HepG2 (cell line): ENCODE measurements around the gene COL5A1. TPM values are rescaled to one million over a fixed set of nuclear protein-coding genes. Genes with fewer than 3 reads are reported as not detected.

Experiments
- CCDC6 ChIP-seq: sonication (generic); formaldehyde crosslinking; IDR thresholded peaks from 2 replicates; pipeline ENCODE4 v1.8.1; 2022; ENCODE audit warnings: mild to moderate bottlenecking, missing genetic modification reagents, moderate library complexity
- CREB1 ChIP-seq, 2 experiments: fragments of 450-650 bp in 1 of 2; IDR thresholded peaks; 2 replicates each; pipeline ENCODE4 v1.6.1; 2016 to 2017; ENCODE audit warnings: control low read depth in 1 of 2, mild to moderate bottlenecking in 1 of 2, missing compliant biosample characterization in 1 of 2, missing genetic modification characterization in 1 of 2
- SRSF1 ChIP-seq: fragments of 200-400 bp; formaldehyde crosslinking; optimal IDR thresholded peaks from 2 replicates; pipeline ENCODE3; 2017; ENCODE audit warnings: mild to moderate bottlenecking, low read depth, low read length, moderate library complexity
- ZNF660 ChIP-seq: sonication (generic); formaldehyde crosslinking; IDR thresholded peaks from 2 replicates; pipeline ENCODE4 v1.5.1; 2020; ENCODE audit warnings: mild to moderate bottlenecking, low read depth, missing genetic modification reagents, borderline replicate concordance
- ZSCAN21 ChIP-seq: sonication (generic); formaldehyde crosslinking; IDR thresholded peaks from 2 replicates; pipeline ENCODE4 v1.8.0; 2022; ENCODE audit warnings: mild to moderate bottlenecking, missing genetic modification reagents, moderate library complexity, borderline replicate concordance
- polyA plus RNA-seq, 8 experiments: library from polyadenylated mRNA; depleted of rRNA in 3 of 8; stranded (reverse) in 7 of 8; unstranded in 1 of 8; fragments of >200 nt; fragmentation: Illumina TruSeq in 4 of 8; extraction: Trizol in 4 of 8; gene quantifications; 2 replicates each; pipeline versions ENCODE4 v1.2.1 to v1.2.3, GENCODE V29; 2011 to 2016; ENCODE audit warnings: low read depth in 4 of 8, missing spikeins in 1 of 8, mixed read lengths in 1 of 8; ENCODE audit not compliant: insufficient read depth in 1 of 8
- total RNA-seq, 5 experiments: library from RNA; depleted of rRNA; stranded (reverse); fragments of >200 nt; fragmentation: Illumina TruSeq; extraction: Trizol; gene quantifications; 2 replicates each; pipeline ENCODE4 v1.2.3, GENCODE V29; 2016; ENCODE audit warnings: low read depth in 1 of 5
- TF ChIP-seq, protein P1 (sequence below): sonication (generic); formaldehyde crosslinking; IDR thresholded peaks from 2 replicates; pipeline ENCODE4 v1.4.0; 2020; ENCODE audit warnings: mild to moderate bottlenecking, missing genetic modification reagents
- TF ChIP-seq, protein P2 (sequence below): sonication (generic); formaldehyde crosslinking; IDR thresholded peaks from 2 replicates; pipeline ENCODE4 v1.9.0; 2021; ENCODE audit warnings: missing genetic modification reagents, borderline replicate concordance
- TF ChIP-seq, protein P3 (sequence below): sonication (generic); formaldehyde crosslinking; IDR thresholded peaks from 2 replicates; pipeline ENCODE4 v1.4.0; 2020; ENCODE audit warnings: missing genetic modification reagents

The COL5A1 gene
- total and polyA plus RNA-seq, 2 of the 13 experiments (the other 11 are each of a cell fraction or from before 2014, with no cell fraction given), result not detected

DNA sequence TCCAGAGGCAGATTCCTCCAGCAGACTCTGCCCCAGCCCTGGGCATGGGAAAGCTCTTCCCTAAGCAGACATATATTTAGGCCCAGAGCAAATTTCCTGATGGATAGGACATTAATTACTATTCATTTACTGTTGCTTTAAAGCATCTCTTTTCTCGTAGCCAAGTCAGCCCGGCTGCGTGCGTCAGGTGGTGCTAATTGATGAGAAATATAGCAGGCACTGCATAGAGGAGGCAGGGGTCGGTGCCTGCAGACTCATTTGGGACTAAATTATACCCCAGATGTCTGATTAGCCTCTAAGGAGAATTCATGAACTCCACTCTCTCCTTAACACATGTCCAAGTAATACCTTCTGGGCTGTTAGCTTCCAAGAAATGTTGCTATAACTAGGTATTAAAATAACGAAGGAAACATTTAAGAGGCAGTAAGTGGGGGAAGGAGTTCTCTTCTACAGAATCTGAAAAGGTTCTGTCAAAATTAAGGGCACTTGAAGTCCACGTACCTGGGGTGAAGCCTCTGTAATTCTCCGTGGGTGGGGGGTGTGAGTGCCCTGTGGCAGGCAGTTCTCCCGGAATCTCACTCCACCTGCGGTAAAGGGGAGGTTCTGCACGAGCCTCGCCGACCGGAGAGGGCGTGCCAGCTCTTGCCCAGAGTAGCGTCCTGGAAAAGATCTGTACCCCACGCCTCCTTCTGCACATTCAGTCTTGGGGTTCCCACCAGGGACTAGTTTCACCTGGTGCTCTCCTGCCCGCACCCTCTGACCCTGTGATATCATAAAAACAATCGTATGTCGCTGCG lies 123.1 kb downstream of the COL5A1 start (continued):
- TF ChIP-seq, protein P1, sequence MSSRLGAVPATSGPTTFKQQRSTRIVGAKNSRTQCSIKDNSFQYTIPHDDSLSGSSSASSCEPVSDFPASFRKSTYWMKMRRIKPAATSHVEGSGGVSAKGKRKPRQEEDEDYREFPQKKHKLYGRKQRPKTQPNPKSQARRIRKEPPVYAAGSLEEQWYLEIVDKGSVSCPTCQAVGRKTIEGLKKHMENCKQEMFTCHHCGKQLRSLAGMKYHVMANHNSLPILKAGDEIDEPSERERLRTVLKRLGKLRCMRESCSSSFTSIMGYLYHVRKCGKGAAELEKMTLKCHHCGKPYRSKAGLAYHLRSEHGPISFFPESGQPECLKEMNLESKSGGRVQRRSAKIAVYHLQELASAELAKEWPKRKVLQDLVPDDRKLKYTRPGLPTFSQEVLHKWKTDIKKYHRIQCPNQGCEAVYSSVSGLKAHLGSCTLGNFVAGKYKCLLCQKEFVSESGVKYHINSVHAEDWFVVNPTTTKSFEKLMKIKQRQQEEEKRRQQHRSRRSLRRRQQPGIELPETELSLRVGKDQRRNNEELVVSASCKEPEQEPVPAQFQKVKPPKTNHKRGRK (CRISPR knock-in tag), result no peak
- no peak for TF ChIP-seq ZSCAN21
- no peak for TF ChIP-seq ZNF660 (CRISPR knock-in tag)
- TF ChIP-seq, protein P2, sequence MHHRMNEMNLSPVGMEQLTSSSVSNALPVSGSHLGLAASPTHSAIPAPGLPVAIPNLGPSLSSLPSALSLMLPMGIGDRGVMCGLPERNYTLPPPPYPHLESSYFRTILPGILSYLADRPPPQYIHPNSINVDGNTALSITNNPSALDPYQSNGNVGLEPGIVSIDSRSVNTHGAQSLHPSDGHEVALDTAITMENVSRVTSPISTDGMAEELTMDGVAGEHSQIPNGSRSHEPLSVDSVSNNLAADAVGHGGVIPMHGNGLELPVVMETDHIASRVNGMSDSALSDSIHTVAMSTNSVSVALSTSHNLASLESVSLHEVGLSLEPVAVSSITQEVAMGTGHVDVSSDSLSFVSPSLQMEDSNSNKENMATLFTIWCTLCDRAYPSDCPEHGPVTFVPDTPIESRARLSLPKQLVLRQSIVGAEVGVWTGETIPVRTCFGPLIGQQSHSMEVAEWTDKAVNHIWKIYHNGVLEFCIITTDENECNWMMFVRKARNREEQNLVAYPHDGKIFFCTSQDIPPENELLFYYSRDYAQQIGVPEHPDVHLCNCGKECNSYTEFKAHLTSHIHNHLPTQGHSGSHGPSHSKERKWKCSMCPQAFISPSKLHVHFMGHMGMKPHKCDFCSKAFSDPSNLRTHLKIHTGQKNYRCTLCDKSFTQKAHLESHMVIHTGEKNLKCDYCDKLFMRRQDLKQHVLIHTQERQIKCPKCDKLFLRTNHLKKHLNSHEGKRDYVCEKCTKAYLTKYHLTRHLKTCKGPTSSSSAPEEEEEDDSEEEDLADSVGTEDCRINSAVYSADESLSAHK (CRISPR knock-in tag), result no peak
- no peak for TF ChIP-seq SRSF1
- no peak for TF ChIP-seq CREB1 (IDR thresholded peaks at IDR 0.05)
- no peak for TF ChIP-seq CREB1 (CRISPR knock-in tag; IDR thresholded peaks at IDR 0.05)
- TF ChIP-seq, protein P3, sequence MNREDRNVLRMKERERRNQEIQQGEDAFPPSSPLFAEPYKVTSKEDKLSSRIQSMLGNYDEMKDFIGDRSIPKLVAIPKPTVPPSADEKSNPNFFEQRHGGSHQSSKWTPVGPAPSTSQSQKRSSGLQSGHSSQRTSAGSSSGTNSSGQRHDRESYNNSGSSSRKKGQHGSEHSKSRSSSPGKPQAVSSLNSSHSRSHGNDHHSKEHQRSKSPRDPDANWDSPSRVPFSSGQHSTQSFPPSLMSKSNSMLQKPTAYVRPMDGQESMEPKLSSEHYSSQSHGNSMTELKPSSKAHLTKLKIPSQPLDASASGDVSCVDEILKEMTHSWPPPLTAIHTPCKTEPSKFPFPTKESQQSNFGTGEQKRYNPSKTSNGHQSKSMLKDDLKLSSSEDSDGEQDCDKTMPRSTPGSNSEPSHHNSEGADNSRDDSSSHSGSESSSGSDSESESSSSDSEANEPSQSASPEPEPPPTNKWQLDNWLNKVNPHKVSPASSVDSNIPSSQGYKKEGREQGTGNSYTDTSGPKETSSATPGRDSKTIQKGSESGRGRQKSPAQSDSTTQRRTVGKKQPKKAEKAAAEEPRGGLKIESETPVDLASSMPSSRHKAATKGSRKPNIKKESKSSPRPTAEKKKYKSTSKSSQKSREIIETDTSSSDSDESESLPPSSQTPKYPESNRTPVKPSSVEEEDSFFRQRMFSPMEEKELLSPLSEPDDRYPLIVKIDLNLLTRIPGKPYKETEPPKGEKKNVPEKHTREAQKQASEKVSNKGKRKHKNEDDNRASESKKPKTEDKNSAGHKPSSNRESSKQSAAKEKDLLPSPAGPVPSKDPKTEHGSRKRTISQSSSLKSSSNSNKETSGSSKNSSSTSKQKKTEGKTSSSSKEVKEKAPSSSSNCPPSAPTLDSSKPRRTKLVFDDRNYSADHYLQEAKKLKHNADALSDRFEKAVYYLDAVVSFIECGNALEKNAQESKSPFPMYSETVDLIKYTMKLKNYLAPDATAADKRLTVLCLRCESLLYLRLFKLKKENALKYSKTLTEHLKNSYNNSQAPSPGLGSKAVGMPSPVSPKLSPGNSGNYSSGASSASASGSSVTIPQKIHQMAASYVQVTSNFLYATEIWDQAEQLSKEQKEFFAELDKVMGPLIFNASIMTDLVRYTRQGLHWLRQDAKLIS, result no peak
- no peak for TF ChIP-seq CCDC6 (CRISPR knock-in tag)
- TF ChIP-seq, all 625 proteins: peak for 0
